ENCODE data around the gene GRM1. TPM values are rescaled to one million over a fixed set of nuclear protein-coding genes. Genes with fewer than 3 reads are reported as not detected.

GRM1 gene
- total RNA-seq, 4 donors from 2014 or later = 0.10 TPM; not detected in 3

DNA sequence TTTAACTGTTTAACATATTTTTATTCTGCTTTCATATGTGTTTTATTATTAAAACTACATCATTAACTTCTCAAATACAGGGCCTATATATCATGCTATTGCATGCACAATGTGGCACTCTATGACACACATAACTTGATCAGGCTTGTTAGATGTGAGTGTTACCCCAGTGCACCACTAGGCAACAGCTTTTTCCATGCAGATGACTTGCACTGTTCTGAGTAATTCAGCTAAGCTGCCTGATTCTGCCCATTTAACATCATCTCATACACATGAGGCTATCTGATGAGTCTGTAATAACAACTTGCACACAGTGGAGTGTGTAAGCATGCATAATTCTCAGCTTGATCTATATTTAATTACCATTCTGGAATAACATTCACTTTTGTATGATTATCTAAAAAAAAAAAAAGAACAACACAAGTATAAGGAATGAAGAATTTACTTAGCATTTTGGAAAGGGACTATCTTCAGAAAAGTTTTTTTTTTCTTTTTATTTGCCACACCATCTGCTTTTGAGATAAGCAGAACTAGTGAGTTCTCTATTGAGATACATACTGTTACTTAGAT, 83.1 kb downstream of the GRM1 start:
- TF ChIP-seq, protein P1, sequence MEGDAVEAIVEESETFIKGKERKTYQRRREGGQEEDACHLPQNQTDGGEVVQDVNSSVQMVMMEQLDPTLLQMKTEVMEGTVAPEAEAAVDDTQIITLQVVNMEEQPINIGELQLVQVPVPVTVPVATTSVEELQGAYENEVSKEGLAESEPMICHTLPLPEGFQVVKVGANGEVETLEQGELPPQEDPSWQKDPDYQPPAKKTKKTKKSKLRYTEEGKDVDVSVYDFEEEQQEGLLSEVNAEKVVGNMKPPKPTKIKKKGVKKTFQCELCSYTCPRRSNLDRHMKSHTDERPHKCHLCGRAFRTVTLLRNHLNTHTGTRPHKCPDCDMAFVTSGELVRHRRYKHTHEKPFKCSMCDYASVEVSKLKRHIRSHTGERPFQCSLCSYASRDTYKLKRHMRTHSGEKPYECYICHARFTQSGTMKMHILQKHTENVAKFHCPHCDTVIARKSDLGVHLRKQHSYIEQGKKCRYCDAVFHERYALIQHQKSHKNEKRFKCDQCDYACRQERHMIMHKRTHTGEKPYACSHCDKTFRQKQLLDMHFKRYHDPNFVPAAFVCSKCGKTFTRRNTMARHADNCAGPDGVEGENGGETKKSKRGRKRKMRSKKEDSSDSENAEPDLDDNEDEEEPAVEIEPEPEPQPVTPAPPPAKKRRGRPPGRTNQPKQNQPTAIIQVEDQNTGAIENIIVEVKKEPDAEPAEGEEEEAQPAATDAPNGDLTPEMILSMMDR (IDR thresholded peaks at IDR 0.05) = no peak

DNA sequence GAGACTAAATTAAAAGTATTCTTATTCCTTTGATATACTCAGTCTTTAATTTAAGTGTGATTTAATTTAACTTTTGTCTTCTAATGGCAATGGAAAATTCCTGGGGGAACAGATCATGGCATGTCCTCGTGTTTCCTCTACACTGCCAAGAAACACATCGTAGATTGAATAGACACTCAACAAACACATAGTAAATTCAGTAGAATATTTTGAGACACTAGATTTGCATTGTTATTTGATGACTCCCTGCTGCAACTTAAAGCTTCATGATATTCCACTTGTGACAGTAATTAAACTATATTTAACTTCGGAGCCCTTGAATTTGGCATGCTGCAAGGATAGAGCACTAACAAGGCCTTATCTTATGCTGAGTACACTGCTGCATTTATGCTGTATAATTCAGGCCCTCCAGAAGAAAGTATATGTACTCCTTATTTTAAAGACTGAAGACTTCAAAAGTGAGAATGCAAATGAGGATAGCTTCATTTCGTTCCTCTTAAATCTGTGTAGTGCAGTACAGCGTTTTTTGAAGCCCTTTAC, 84.3 kb downstream of the GRM1 start:
- intact Hi-C loops (cut with DNase I; ENCODE audit: low total_unique reads) = no loop called here
- DNase-seq (ENCODE audit: low spot score in 2 of 2) = no peak
- TF ChIP-seq, protein P1 (IDR thresholded peaks at IDR 0.05) = no peak
- TF ChIP-seq POLR2A (IDR thresholded peaks at IDR 0.05) = no peak
- WGBS, 2 donors = 69% methylated on average over 5 of the region's 5 CpGs
- no peak overlapping the region for H3K4me3 ChIP-seq (ENCODE audit: low read depth, poor library complexity, severe bottlenecking)

More for the DNA sequence above, 83.1 kb downstream of the GRM1 start:
- intact Hi-C loops (cut with DNase I; ENCODE audit: low total_unique reads) = no loop called here
- no peak overlapping the region for H3K4me3 ChIP-seq (ENCODE audit: low read depth, poor library complexity, severe bottlenecking)
- no peak for DNase-seq (ENCODE audit: low spot score in 2 of 2)

DNA sequence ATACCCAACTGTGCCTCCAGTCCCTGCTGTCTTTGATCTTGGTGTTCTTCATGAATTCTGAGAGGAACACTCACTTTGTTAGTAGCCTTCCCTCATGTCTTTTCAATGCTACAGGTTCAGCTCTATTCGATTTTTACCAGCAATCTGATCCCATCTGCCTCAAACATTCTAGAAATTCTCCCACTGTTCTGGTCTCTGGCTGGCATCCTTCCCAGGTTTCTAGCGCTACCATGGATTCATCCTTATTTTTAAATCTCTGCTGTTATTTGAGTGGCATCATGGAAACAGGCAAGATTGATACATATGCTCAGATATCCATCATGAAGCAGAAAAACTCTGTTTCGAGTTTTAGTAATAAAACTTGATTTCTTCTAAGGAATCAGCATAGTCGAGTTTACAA, 94.8 kb downstream of the GRM1 start:
- 72 to 75% methylated on average over 4 of the region's 4 CpGs for WGBS, 2 donors
- TF ChIP-seq, protein P1 (IDR thresholded peaks at IDR 0.05) = no peak
- no peak for TF ChIP-seq POLR2A (IDR thresholded peaks at IDR 0.05)
- intact Hi-C loops (cut with DNase I; ENCODE audit: low total_unique reads) = no loop called here
- DNase-seq (ENCODE audit: low spot score in 2 of 2) = no peak
- H3K4me3 ChIP-seq (ENCODE audit: low read depth, poor library complexity, severe bottlenecking) = no peak overlapping the region

DNA sequence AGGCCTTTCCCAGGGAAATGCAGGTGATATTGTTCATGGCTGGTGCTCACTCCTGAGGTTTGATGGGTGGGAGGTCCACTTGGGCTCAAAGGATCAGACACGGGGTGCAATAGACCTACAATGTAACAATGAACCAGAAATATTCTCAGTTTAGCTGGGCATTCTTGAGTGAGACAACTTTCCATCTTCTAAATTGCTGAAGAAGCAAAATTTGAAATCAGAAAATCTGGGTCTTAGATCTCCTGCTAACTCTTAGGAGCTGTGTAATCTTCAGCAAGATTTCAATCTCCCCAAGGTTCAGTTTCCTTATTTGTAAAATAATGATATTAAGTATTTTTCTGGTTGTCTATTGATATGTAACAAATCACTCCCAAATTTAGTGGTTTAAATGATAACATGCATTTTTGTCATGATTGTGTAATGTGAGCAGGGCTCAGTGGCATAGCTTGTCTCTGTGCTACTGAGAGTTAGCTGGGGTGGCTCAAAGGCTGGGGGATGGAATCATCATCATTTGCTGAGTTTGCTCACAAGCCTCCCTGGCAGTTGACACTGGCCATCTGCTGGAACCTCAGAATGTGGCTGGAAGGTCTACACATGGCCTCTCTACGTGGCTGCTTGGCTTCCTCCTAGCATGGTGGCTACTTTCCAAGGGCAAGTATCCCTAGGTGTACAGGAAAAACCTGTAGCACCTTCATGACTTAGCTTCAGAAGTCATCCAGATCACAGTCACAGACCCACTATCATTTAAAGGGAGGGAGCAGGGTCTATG, 98.8 kb downstream of the GRM1 start:
- intact Hi-C loops (cut with DNase I; ENCODE audit: low total_unique reads) = no loop called here
- WGBS, 2 donors = 62 to 67% methylated on average over 2 of the region's 2 CpGs

DNA sequence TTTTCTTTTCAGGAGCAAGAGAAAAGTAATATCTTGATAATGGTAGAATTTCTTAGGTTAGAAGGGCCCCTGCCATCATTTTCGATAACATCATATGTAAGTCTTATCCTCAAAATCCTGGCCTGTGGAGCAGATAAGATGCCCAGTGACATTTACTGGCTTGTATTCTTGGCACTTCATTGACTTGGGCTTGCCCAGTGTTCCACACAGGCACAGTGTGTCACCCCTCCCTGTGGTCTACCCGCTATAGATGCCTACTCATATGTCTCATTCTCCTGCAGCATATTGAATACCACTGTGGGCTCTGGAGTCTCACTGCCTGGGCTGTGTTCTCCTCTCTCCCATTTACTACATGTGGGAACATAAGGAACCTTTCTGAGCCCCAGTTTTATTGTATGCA, 105.0 kb downstream of the GRM1 start:
- no peak overlapping the region for H3K4me3 ChIP-seq (ENCODE audit: low read depth, poor library complexity, severe bottlenecking)
- intact Hi-C loops (cut with DNase I; ENCODE audit: low total_unique reads) = no loop called here
- DNase-seq (ENCODE audit: low spot score in 2 of 2) = no peak
- WGBS, 2 donors = 89 to 90% methylated on average over 2 of the region's 2 CpGs
- TF ChIP-seq POLR2A (IDR thresholded peaks at IDR 0.05) = no peak
- TF ChIP-seq, protein P1 (IDR thresholded peaks at IDR 0.05) = no peak

More for the DNA sequence above, 98.8 kb downstream of the GRM1 start:
- TF ChIP-seq POLR2A (IDR thresholded peaks at IDR 0.05) = no peak
- TF ChIP-seq, protein P1 (IDR thresholded peaks at IDR 0.05) = no peak
- no peak for DNase-seq (ENCODE audit: low spot score in 2 of 2)
- H3K4me3 ChIP-seq (ENCODE audit: low read depth, poor library complexity, severe bottlenecking) = no peak overlapping the region

Data from lower leg skin (tissue), 4 donors.